Stimulated activated CD4-positive, alpha-beta T cell treated with anti-CD3 and anti-CD28 coated beads, TNF-alpha, amount 100 ng/mL, for 4 hours (primary cell): Measurements from ENCODE around the gene KMT5C.

Source experiments
- DNase-seq, 3 experiments: peaks; one replicate each; pipeline ENCODE4 v3.0.0-alpha.2; 2020; ENCODE audit warnings: low read depth in 3 of 3

KMT5C gene

DNA sequence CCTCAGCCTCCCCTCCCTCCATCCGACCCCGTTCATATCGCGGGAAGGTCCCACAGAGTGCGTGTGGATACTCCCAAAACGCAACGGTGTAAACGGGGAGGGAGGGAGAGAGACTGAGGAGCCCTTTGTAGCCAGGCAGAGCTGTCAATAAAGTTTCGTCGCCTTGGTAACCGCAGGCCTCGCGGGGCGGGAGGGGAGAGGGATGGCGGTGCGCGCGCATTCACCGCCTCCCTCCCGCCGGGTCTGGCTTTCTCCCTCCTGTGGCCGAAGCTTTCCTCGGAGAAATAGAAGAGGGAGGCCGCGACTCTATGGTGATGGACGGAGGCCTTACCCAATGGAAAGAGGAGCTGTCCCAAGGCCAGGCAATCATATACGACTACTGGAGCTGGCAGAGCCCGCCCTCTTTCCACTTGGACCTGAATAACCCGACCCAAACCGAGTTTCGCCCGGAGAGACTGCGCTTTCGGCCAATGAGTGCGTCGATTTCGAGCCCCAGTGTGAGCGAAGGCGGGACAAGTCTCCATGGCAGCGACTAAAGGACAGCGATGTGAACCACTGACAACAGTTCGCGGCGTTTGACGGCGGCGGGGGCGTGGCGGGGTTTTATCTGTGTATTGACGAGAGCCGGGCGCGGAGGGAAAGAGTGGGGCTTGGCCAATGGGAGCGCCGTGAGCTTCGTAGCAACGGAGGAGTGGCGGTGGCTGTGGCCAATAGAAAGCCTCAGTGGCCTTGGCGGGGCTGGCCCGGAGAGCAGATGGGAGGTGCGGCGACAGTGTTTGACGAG lies at the start of gene KMT5C:
Gene KMT5C (plus strand): TSS at position 772 of the 784 bp plus-strand sequence. CDS start 2,061 bp downstream, outside the sequence.
- peak; percentile 100 for DNase-seq

GRCh38 chr19:55297267-55297666 lies 42.4 kb upstream of the KMT5C start:
- DNase-seq, result no peak

DNA sequence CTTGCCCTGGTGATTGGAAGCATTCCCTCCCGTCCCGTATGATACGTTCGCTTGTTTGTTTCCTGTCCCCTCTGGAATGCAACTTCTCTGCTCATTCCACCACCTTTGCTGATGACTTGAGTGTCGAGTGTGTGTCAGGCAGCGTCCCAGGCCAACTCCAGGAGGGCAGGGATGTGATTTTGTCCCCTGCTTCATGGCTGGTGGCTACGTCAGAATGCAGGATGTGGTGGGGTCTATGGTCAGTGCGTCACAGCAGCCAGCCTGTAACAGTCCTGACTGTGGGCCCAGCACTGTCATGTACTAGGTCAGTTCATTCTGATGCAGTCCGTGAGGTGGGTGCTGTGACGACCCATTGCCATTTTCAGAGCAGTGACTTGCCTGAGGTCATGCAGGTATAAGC lies 39.7 kb upstream of the KMT5C start:
- DNase-seq, result no peak

DNA sequence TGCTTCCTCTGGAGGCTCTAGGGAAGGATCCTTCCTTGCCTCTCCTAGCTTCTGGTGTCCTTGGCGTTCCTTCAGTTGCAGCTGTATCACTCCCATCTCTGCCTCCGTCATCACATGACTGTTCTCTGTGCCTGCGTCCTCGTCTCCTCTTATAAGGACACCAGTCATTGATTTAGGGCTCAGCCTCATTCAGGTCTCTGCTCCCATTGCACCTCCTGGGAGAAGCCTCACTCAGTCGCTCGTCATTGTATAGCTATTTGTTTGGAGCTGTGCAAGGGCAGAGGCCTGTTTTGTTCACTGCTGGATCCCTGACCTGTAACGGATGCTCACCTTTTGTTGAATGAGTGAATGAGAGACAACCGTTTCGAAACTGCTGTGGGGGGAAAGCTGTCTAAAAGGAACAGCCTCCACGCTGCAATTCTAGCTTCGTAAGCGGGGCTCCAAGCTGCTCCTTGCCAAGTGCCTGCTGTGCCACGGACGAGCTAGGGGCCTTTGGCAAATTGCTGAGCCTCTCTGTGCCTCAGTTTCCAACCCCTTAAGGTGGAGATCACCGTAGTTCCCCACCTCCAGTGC lies 38.7 kb upstream of the KMT5C start:
- no peak for DNase-seq

DNA sequence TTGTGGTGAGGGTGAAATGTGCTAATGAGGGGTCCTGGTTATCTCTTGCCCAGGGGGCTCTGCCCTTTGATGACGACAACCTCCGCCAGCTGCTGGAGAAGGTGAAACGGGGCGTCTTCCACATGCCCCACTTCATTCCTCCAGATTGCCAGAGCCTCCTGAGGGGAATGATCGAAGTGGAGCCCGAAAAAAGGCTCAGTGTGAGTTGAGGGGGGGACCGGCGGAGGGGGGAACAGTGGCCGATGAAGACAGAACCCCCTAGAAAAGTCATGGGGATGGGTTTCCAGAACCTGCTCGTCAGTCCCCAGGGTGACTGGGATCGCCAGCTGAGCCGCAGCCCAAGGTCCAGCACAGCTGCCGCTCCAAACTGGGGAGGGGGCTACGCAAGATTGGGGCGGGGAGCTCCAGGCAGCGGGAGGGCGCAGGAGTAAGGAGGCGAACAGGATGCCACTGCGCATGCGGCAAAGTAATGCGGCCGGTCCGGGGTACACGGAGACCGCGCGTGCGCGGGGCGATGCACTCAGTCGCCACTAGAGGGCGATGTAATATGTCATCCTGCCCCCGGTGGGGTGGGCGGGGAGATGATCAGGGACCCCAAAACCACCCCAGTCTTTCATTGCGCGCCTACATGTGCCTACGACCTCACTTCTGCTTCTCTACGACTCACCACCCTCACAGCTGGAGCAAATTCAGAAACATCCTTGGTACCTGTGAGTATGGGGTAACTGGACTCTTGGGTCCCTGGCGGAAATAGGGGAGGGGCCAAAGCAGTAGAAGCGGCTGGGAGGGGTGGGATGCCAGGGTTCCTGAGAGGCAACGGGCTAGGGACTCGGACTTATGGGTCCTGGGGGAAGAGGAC lies 38.0 kb upstream of the KMT5C start:
- peak; percentile 90 to 98 (median 91) for DNase-seq

DNA sequence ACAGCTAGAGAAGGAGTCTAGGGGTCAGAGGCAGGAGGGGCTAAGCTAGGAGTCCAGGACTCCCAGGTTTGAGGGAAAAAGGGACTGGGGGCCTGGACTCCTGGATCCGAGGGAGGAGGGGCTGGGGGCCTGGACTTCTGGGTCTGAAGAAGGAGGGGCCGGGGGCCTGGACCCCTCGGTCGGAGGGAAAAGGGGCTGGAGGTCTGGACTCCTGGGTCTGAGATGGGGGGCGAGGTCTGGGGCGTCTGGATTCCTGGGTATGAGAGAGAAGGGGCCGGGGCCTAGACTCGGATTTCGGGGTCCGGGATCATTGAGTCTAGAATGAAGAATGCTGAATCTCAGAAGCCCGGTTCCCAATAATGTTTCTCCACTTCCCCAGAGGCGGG lies 37.4 kb upstream of the KMT5C start:
- DNase-seq, result no peak

DNA sequence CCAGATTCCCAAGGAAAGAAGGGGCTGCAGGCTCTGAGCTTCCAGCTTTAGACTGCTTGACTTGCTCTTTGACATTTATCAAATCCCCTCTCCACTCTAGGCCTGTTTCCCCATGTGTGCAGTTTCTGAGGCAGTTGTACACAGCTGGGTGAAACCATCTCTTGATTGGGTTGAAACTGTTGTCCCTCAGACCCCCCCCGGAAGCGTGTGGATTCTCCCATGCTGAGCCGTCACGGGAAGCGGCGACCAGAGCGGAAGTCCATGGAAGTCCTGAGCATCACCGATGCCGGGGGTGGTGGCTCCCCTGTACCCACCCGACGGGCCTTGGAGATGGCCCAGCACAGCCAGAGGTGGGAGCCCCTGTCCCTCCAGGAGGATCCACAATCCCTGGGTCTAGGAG lies 36.2 kb upstream of the KMT5C start:
- no peak for DNase-seq

DNA sequence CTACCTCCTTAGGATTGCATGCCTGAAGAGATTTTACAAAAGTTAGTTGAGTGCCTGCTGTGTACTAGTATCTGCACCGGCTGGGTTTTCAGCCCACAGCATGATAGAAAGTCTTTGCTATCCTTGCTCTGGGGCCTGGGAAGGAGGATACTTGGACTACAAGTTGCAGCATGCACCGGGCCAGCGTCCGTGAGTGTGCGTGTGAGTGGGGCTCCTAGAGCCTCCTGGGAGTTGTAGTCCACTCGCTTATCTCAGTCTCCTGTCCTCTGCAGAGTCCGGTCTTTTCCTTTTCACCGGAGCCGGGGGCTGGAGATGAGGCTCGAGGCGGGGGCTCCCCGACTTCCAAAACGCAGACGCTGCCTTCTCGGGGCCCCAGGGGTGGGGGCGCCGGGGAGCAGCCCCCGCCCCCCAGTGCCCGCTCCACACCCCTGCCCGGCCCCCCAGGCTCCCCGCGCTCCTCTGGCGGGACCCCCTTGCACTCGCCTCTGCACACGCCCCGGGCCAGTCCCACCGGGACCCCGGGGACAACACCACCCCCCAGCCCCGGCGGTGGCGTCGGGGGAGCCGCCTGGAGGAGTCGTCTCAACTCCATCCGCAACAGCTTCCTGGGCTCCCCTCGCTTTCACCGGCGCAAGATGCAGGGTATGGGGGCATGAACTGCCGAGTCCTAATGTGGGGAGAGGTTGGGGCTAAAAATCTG lies 35.2 kb upstream of the KMT5C start:
- DNase-seq, result no peak

DNA sequence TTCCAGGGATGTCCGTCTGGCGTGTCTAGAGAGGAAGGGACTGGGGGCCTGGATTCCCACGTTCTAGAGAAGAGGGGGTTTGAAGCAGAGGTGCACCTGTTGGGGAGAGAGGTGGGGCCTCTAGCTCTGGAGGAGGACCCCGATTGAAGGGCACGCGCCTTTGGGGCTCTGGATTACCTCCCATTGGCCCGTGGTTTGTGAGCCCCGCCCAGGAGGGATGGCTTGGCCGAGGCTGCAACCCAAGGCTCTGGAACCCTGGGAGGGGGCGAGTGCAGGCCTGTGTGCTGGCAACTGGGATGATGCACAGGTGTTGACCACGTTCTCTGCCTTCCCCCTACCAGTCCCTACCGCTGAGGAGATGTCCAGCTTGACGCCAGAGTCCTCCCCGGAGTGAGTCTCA lies 34.7 kb upstream of the KMT5C start:
- DNase-seq, result no peak

GRCh38 chr19:55305491-55305890 lies 34.2 kb upstream of the KMT5C start:
- peak in 2 of 3 experiments; percentile 16 to 32 for DNase-seq

GRCh38 chr19:55305983-55306562 lies 33.6 kb upstream of the KMT5C start:
- no peak for DNase-seq

GRCh38 chr19:55306712-55307111 lies 33.0 kb upstream of the KMT5C start:
- DNase-seq, result no peak

GRCh38 chr19:55308281-55308680 lies 31.4 kb upstream of the KMT5C start:
- no peak for DNase-seq

DNA sequence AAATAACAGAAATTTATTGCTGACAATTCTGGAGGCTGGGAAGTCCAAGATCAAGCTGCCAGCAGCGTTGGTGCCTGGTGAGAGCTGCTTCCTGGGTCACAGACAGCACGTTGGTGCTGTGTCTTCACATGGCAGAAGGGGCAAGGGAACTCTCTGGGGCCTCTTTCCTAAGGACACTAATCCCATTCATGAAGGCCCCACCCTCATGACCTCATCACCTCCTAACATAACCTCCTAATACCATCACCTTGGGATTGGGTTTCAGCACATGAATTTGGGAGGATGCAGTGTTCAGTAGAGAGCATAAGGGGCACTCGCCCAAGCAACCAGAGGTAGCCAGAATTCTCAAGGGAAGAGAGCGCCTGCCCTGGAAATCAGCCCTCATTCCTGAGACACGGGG lies 30.2 kb upstream of the KMT5C start:
- DNase-seq, result no peak

DNA sequence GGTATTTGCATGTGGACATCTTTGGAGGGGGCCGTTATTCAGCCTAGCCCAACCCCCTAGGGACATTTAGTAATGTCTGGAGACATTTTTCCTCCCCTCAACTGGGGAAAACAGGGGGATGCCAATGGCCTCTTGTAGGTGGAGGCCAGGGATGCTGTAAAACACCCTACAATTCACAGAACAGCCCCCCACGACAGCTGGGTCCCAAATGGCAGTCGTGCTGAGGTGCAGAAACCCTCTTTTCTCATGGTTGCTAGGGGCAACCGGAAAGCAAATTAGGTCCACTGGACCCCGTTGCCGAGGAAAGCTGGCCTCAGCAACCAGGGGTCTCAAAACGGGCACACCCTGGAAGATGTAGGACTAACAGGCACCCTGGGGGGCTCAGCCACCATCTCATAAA lies 29.2 kb upstream of the KMT5C start:
- no peak for DNase-seq

- DNase-seq, result no peak
Measured at GRCh38 chr19:55311397-55311796, 28.3 kb upstream of the KMT5C start.

- no peak for DNase-seq
Measured at GRCh38 chr19:55311797-55312196, 27.9 kb upstream of the KMT5C start.

- no peak for DNase-seq
Measured at GRCh38 chr19:55312621-55313512, 26.8 kb upstream of the KMT5C start.

- no peak for DNase-seq
Measured at GRCh38 chr19:55314396-55314795, 25.3 kb upstream of the KMT5C start.

GRCh38 chr19:55315956-55316525 lies 23.6 kb upstream of the KMT5C start:
- DNase-seq, result no peak
